Measurements from ENCODE around the gene C19orf25.

The C19orf25 gene

DNA sequence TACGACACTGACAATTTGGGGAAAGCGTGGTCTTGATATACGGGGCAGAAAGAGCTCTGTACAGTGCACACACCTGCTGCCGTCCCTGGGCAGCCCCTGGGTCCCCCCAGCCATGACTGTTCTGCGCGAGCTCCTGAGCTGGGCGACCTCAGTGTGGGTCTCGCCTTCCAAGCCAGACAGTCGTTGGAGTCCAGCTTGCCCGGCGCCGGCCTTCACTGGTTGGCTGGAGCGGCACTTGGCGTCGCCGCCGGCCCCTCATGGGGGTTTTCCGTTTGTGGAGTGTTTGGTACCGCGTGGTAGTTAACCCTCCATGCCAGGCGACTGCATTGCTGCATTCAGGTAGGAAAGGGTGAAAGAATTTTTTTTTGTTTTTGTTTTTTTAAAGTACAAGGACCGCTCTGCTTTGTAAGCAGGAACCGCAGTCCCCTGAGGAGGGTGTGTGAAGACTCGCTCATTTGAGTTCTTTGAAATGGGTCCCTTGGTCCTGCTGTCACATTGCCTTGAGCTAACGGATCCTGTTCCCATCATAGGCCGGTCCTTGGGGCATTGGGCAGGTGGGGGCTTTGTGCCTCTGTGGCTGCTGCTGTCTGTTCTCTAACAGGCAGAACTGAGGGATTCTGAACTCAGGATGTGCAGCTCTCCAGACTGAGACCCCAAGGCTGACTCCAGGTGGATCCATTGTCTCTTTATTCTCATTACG is 51.6 kb downstream of the C19orf25 start:
- Histone ChIP-seq H3K4me3 (peak overlapping the region in 3 of 10 experiments; percentile 16 to 26 (median 18); a peak in 3 of 20 replicates), H4K20me1 (peaks cover 82 to 100% (median 96%) of the 10 kb centered on the region in 11 experiments), H3K9ac (peak overlapping the region in 9 of 11 experiments; percentile 8 to 71 (median 23); a peak in 15 of 22 replicates), H3K4me1 (peaks cover 51 to 80% (median 70%) of the 10 kb centered on the region in 10 experiments), H3K27me3 (no peaks in the 10 kb centered on the region), H3K9me3 (replicated peaks in 1 of 11) (no peaks in the 10 kb centered on the region), H3K27ac (peak overlapping the region in 5 of 11 experiments; percentile 35 to 55 (median 45); a peak in 7 of 22 replicates), H3K36me3 (peaks cover 75 to 97% (median 87%) of the 10 kb centered on the region in 11 experiments), H3K4me2 (peak overlapping the region; percentile 45 to 93 (median 78))
- TF ChIP-seq Cebpa-rat (IDR thresholded peaks at IDR 0.05) = no peak

DNA sequence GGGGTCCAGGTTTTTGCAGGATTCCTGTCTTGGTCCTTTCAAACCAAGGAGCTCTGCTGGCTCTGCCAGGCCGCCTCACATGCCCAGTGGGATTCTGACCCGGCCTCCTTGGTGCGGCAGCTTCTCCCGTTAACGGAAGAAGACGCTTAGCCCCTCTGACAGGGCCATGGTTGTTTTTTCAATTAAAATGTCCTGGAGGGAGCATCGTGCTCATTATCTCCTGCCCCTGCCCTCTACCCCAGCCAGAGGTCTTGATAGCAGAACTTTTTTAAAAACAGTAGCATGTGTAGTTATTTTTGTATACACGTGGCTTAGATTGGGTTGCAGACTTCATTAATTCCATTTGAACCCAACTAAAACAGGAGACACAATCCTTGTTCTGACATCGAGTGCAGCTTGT is 52.3 kb downstream of the C19orf25 start:
- peak overlapping the region in 8 of 11 experiments; percentile 8 to 71 (median 41); a peak in 15 of 22 replicates for H3K9ac ChIP-seq
- TF ChIP-seq Cebpa-rat (IDR thresholded peaks at IDR 0.05) = no peak

DNA sequence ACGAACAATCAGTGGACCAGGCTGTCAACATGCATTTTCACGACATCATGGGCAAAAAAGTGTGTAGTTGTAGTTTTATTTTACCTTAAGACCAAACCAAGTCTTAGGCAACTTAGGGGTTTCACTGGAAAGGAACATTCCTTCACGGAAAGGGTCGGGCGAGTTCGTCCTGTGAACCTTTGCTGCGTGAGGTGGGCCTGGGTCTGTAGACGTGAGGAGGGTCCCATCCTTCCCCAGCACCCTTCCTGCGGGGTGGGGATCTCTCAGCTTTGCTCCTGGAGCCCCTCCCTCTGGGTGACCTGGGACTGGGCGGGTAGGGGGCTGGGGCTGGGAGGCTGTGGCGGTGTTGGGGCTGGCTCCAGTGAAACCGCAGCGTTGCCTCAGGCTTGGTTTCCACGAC is 53.1 kb downstream of the C19orf25 start:
- no peaks in the 10 kb centered on the region for H3K9me3 ChIP-seq (replicated peaks in 1 of 11)
- no peak for TF ChIP-seq Cebpa-rat (IDR thresholded peaks at IDR 0.05)
- H3K36me3 ChIP-seq = peaks cover 75 to 97% (median 87%) of the 10 kb centered on the region in 11 experiments
- H3K27me3 ChIP-seq = no peaks in the 10 kb centered on the region
- peaks cover 51 to 87% (median 76%) of the 10 kb centered on the region in 10 experiments for H3K4me1 ChIP-seq
- H3K9ac ChIP-seq = peak overlapping the region in 8 of 11 experiments; percentile 16 to 71 (median 41); a peak in 11 of 22 replicates
- H4K20me1 ChIP-seq = peaks cover 85 to 100% (median 97%) of the 10 kb centered on the region in 11 experiments
- peak overlapping the region in 4 of 11 experiments; percentile 10 to 42 (median 26); a peak in 3 of 22 replicates for H3K27ac ChIP-seq
- no peak overlapping the region for H3K4me3 ChIP-seq
- peak overlapping the region; percentile 45 to 93 (median 78) for H3K4me2 ChIP-seq

More for the DNA sequence above, 52.3 kb downstream of the C19orf25 start:
- Histone ChIP-seq H3K9me3 (replicated peaks in 1 of 11) (no peaks in the 10 kb centered on the region), H4K20me1 (peaks cover 82 to 100% (median 96%) of the 10 kb centered on the region in 11 experiments), H3K27me3 (no peaks in the 10 kb centered on the region), H3K4me2 (peak overlapping the region; percentile 45 to 93 (median 78)), H3K4me3 (0 out of 20 replicates have a peak overlapping the region, but pooled peaks of 1 of the 10 experiments have one; percentile 18), H3K4me1 (peaks cover 51 to 85% (median 75%) of the 10 kb centered on the region in 10 experiments), H3K36me3 (peaks cover 75 to 97% (median 87%) of the 10 kb centered on the region in 11 experiments), H3K27ac (peak overlapping the region in 5 of 11 experiments; percentile 9 to 55 (median 44); a peak in 6 of 22 replicates)

DNA sequence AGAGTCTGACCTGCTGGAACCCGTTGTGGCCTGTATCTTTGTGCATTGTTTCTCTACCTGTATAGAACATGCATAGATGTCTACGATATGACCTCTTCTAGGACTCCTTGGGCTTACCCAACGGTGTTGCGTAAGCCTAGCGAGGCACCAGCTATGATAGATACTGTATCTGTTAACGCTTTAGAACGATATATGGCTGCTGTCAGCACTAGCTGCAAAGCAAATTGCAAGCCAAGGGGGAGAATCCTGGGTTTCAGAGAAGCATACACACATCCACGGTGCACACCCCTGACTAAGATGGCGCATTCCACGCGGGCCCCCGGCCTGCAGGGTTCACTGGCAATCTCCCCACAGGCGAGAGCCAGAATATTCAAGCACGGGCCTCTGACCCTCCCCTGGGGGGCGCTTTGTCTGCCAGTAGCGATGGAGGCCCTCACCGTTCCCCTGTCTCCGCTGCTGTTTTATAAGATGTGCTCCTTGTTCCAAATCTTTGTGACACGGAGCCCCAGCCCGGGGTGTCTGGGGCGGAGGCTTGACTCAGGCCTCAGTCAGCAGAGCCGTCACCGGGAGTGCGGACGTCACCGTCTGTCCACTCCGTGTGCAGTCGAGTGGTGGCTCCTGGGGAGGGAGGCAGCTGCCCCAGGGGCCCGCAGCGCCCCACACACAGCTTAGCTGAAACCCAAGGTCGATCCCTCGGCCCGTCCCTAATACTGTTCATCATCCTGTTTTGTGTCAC is 53.7 kb downstream of the C19orf25 start:
- H4K20me1 ChIP-seq = peaks cover 91 to 100% (median 99%) of the 10 kb centered on the region in 11 experiments
- peak in 8 of 11 experiments; percentile 35 to 83 (median 60); a peak in 11 of 22 replicates for TF ChIP-seq Cebpa-rat (IDR thresholded peaks at IDR 0.05)
- peak overlapping the region; percentile 45 to 93 (median 78) for H3K4me2 ChIP-seq
- H3K4me1 ChIP-seq = peaks cover 51 to 87% (median 76%) of the 10 kb centered on the region in 10 experiments
- H3K4me3 ChIP-seq = no peak overlapping the region
- H3K9ac ChIP-seq = peak overlapping the region in 8 of 11 experiments; percentile 16 to 71 (median 41); a peak in 12 of 22 replicates
- peak overlapping the region in 5 of 11 experiments; percentile 10 to 55 (median 35); a peak in 5 of 22 replicates for H3K27ac ChIP-seq
- peaks cover 75 to 97% (median 87%) of the 10 kb centered on the region in 11 experiments for H3K36me3 ChIP-seq
- H3K9me3 ChIP-seq (replicated peaks in 1 of 11) = no peaks in the 10 kb centered on the region
- no peaks in the 10 kb centered on the region for H3K27me3 ChIP-seq

DNA sequence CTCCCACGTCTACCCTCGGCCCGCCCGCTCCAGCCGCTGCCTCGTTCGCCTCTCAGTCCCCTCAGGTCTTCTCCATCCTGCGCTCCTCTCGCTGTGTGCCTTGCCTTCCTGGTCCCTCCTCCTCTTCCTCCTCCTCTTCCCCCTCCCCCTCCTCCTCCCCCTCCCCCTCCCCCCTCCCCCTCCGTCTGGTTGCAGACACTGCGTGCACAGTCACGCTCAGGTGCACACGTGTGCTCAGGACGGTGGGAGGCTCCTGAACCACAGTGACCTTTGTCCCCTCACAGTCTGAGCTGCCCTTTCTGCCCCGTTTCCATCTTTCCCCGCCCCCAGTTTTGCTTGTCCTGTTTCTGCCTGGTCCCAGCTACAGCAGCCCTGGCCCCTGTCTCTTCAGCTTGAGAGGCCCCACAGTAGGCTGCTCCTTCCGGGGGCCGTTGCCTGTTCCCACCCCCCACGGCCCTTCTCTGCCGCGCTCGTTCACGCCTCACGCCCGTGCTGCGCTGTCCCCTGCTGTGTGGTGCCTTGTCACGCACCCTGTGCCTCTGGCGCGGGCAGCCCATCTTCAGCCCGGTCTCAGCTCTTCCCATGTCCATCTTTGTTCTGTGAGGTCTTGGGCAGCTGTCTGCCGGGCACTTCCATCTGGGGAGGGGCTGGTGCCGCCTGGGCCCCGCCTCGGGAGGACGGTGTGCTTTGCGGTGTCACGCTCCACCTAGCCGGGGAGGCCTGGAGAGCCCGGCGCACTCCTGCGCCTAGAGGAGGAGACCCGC is 54.6 kb downstream of the C19orf25 start:
- H3K27ac ChIP-seq = peak overlapping the region in 7 of 11 experiments; percentile 37 to 57 (median 47); a peak in 9 of 22 replicates
- H3K27me3 ChIP-seq = no peaks in the 10 kb centered on the region
- no peaks in the 10 kb centered on the region for H3K9me3 ChIP-seq (replicated peaks in 1 of 11)
- peaks cover 51 to 81% (median 70%) of the 10 kb centered on the region in 10 experiments for H3K4me1 ChIP-seq
- H3K4me2 ChIP-seq = peak overlapping the region; percentile 37 to 93 (median 78); a peak in 21 of 22 replicates
- peak overlapping the region in 1 of 10 experiments; percentile 15; a peak in 1 of 20 replicates for H3K4me3 ChIP-seq
- peaks cover 93 to 100% (median 99%) of the 10 kb centered on the region in 11 experiments for H4K20me1 ChIP-seq
- TF ChIP-seq Cebpa-rat (IDR thresholded peaks at IDR 0.05) = no peak
- peak overlapping the region in 8 of 11 experiments; percentile 27 to 65 (median 51); a peak in 13 of 22 replicates for H3K9ac ChIP-seq
- peaks cover 74 to 96% (median 85%) of the 10 kb centered on the region in 11 experiments for H3K36me3 ChIP-seq

DNA sequence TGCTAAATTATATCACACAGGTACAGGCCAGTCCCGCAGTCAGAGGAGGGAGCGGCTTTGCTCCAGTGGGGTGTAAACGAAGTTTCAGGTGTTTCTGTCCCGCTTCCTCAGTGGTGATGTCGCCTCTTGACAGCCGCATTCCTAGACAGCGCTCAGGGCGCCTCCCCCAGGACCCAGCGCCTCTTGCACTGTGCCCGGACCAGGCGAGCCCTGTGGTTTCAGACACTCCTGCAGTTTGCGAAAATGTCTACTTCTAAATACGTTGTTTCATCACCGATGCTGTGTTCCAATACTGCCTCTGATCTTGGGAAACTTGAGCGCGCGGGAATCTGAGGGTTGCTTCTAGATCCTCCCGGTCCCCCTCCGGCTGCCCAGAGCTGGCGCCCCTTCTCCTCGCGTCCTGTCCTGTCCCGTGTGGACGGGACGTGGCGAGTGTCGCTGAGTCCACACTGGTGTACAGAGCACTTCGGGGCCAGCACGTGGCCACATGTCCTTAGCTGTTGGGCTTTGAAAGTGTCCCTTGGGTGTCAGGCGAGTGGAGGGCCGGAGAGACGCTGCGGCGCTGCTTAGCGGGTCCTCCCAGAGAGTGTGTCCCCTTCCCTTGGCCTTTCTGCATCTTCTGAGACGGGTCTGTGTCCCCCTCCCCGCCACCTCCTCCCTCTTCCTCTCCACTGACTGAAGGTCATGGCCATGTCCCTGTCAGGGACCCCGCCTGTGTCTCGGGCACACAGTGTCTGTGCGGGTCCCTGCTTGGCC is 55.4 kb downstream of the C19orf25 start:
- Histone ChIP-seq H4K20me1 (peaks cover 93 to 100% (median 99%) of the 10 kb centered on the region in 11 experiments), H3K4me3 (no peak overlapping the region), H3K9ac (peak overlapping the region in 10 of 11 experiments; percentile 2 to 65 (median 50); a peak in 17 of 22 replicates), H3K4me2 (peak overlapping the region; percentile 20 to 83 (median 75)), H3K36me3 (peaks cover 74 to 96% (median 85%) of the 10 kb centered on the region in 11 experiments), H3K27me3 (no peaks in the 10 kb centered on the region), H3K4me1 (peaks cover 51 to 74% (median 65%) of the 10 kb centered on the region in 10 experiments), H3K9me3 (replicated peaks in 1 of 11) (no peaks in the 10 kb centered on the region), H3K27ac (peak overlapping the region in 7 of 11 experiments; percentile 36 to 57 (median 47); a peak in 11 of 22 replicates)
- TF ChIP-seq Cebpa-rat (IDR thresholded peaks at IDR 0.05) = no peak
